CD4-positive, alpha-beta T cell treated with Interleukin-17A for 4 hours (primary cell): Measurements from ENCODE around the gene CAMKV.
"Not testable (repeated sequence)": the region's sequence is repeated elsewhere in the genome, so short reads cannot be mapped to it uniquely, and the experiment has no call there.

Source experiments
- DNase-seq: peaks from one replicate; pipeline ENCODE4 v3.0.0-alpha.2; 2020; ENCODE audit warnings: mixed read lengths

Gene CAMKV, protein sequence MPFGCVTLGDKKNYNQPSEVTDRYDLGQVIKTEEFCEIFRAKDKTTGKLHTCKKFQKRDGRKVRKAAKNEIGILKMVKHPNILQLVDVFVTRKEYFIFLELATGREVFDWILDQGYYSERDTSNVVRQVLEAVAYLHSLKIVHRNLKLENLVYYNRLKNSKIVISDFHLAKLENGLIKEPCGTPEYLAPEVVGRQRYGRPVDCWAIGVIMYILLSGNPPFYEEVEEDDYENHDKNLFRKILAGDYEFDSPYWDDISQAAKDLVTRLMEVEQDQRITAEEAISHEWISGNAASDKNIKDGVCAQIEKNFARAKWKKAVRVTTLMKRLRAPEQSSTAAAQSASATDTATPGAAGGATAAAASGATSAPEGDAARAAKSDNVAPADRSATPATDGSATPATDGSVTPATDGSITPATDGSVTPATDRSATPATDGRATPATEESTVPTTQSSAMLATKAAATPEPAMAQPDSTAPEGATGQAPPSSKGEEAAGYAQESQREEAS

GRCh38 chr3:49869525-49870126 is at the start of gene CAMKV:
TSS of gene CAMKV (minus strand) at chr3:49869906. CDS start at chr3:49862388, 7,518 bp downstream.
- DNase-seq, result peak; percentile 47

- not testable (repeated sequence) for DNase-seq
Measured at GRCh38 chr3:49917806-49918590, 48.3 kb upstream of the CAMKV start.

DNA sequence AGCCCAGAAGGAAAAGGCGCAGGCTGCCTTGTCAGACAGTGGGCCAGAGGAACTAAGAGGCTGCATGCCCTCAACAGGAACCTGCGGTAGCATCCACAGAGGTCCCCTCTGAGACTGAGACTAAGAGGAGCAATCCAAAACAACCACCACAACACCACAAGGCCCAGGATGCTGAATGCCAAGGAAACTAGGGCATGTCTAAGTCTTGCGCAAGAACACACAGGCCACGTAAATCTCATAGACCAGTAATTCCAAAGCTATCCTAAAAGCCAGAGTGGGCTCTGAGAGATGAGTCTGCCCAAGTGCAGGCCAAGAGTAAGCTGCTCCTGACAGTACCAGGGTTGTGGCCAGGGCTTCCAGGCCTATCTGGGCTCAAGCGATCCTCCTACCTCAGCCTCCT is 47.0 kb upstream of the CAMKV start:
- no peak for DNase-seq

- DNase-seq, result no peak
Measured at GRCh38 chr3:49914906-49915305, 45.2 kb upstream of the CAMKV start.

GRCh38 chr3:49912881-49913281 is 43.2 kb upstream of the CAMKV start:
- no peak for DNase-seq

- DNase-seq, result no peak
Measured at GRCh38 chr3:49911611-49912010, 41.9 kb upstream of the CAMKV start.

GRCh38 chr3:49911124-49911420 is 41.4 kb upstream of the CAMKV start:
- no peak for DNase-seq

DNA sequence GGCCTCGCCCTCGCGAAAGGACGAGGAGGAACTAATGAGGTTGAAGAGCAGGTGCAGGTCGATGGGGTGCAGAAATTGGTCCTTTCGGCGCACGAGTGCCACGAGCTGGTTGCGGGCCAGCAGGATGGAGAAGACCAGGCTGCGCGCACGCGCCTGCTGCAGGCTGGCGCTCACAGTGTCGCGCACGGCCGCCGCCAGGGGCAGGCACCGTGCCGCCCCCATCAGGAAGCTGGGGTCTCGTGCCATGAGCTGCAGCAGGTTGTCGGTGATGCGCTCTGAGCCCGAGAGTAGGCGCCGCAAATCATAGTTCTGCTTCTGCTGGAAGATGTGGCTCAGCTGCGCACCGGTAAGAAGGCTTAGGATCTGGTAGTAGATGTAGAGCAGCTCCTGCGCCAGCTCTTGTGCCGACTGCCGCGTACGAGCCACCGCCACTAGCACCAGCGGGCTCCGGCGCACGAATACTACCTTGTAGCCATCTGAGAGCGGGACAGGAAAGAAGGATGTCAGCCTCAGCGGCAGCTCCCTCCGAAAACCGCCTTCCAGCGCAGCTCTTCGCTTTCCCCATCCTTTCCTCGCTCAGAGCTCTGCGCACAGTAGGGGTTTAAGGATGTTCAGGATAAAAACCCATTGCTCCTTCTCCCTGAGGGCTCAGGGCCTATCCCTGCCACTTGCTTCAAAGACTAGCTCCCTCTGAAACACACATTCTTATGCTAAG is 40.9 kb upstream of the CAMKV start:
- no peak for DNase-seq

DNA sequence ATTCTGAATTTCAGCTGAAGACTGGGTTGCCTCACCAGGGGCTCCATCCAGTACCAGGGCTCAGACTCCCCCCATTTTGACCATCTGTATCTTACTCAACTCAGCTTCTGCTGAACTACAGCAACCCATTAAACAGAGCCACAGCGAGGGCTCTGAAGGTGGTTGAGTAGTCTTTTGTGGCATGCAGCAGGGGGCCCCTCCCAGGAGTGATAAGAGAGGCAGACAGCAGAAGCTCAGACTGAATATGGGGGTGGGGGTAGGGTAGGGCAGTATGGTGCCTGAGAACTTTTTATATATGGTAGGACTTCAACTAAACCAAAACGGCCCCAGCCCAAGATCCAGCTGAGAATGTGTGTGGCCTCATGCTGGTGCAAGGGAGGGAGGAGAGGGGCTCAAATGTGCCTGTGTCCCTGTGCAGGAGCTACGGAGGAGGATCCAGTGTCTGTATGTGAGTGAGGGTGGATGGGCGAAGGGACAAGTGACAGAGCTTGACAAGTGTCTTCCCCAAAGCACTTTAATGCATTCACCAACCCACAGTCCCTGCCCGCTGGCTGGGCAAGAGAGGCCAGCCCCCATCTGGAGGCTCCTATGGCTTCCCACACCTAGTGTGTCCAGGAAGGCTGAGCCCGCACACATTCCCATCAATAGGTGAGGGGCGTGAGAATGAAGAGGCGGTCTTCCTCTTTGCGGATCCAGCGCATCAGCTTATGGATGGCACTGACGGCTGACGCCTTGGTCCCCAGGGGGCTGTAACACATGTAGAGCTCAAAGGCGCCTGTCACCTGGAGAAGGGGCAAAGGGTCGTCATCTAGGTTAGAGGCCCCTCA is 38.9 kb upstream of the CAMKV start:
- DNase-seq, result no peak

GRCh38 chr3:49906073-49906743 is 36.5 kb upstream of the CAMKV start:
- peak; percentile 61 for DNase-seq

DNA sequence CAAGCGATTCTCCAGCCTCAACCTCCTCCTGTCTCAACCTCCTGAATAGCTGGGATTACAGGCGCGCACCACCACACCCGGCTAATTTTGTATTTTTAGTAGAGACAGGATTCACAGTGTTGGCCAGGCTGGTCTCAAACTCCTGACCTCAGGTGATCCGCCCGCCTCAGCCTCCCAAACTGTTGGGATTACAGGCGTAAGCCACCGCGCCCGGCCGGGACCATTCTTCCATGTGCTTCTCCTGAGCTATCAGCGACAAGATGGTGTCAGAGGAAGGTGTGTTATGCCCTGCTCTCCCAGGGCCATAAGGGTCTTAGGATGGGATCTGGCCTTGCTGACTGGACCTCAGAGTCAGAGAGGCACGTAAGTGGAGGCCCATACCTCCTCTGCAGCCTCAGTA is 34.7 kb upstream of the CAMKV start:
- not testable (repeated sequence) for DNase-seq

DNA sequence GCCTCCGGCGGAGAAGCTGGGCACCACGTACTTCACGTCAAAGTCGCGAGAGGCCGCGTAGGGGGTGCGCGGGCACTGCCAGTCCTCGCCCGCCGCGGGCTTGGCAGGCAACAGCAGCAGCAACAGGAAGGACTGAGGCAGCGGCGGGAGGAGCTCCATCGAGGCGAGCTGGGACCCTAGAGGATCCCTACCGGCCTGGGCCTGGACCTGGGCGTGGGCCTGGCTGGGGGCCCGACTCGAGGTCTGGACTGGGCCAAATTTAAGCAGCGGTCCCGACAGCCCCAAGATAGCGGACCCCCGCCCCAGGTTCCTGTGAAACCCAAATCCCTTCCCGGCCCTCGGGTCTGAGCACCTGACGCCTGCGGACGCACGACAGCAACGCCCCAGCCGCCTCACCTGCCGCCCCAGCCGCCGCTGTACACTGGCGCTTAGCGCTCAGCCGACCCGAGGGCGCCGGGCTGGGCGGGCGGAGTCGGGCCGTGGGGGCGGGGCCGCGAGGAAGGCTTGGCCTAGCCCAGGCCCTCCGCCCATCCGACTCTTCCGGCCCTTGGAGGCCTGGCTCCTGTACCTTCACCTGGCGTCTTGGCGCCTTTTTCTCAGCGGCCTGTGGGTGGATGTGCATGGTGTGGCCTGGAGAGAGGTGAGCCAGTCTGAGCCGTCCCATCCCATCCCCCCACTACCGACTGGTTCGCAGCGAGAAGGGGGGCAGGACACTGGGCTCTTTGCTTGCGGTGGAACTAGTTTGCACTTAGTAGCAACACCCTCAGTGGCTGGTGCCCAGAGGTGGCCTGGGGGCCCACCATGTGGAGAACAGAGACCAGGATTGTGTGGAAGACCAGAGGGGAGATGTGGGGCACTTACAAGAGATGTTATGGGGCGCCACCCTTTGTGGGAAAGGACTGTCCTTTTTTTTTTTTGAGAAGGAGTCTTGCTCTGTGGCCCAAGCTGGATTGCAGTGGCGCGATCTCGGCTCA is 34.0 kb upstream of the CAMKV start, which contains the start of gene MST1R:
MST1R (minus strand) TSS at position 423 of the 974 bp plus-strand sequence; CDS start at position 159, 264 bp downstream.
- peak; percentile 91 for DNase-seq

DNA sequence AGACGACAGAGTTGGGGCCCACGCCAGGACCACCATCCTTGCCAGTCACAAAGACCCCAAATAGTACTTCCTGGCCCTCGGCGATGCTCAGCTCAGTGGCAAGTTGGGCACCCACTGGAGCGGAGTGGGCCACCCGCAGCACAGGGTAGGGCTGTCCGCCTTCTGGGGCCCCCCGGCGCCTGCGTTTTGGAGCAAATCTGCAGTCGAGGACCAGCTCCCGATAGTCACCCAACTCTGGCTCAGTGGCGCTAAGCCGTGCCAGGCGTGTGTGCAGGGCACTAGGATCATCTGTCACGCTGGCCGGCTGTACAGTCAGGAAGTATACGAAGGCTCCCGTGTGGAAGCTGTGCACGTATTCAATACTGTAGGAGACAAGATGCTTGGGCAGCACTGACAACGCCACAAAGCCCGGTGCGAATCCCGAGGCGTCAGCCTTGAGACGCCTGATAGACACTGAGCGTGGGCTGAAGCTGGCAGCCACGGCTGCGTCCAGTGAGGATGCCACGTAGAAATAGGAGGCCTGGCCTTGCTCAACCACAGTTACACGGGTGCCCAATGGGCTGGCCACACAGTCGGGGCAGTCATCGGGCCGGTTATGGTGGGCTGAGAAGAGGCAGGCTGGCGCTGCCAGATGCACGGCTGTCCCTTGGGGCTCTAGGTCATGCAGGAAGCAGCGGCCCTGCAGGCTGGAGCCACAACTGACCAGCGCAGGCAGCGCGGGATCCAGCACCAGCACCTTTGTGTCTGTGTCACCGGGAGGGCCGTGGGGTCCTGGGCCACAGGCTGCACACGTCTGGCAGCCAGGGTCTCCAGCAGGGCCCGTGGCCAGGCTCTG is 33.0 kb upstream of the CAMKV start:
- DNase-seq, result no peak

DNA sequence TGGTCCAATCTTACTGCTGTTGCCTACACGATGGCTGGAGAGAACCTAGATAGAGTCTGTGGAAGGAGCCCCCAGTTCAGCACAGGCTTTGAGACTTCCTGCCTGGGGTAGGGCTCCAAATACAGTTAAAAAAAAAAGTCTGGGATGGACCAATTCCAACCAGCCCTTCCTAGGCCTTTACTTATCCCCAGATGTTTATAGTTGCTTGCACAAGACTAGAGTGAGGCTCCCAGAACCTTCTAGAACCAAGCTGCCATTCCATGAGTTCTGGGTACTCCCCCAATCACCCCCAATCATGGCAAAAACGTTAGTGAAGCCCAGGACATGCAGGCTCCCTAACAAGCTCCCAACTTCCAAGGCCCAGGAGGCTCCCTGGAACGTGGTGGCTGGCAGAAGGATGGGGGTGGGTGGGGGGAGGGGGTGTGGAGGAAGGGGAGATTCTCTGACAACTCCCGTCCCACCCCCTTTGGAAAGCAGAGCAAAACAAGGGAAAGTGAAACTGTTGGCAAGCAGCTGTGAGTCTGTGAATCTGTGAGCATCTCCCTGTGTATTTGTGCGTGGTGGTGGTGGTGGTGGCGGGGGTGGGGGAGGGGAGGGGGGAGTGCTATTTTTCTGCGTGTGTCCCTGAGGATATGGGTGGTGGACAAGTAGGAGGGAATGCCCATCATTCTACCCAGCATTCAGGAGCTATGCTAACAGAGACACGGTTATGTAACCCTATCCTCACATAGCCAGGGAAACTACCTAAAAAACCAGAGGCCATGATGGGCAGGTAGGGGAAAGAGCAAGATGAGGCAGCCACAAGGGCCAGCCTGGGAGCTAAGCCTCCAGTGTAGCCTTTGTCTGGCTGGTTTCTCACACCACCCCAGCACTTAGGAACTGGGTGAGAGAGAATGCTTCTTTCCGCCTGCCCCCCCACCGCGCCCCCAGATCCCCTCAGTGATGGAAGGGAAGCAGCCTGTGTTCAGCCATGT is 31.9 kb upstream of the CAMKV start:
- DNase-seq, result no peak

- no peak for DNase-seq
Measured at GRCh38 chr3:49900491-49901153, 30.9 kb upstream of the CAMKV start.

- DNase-seq, result no peak
Measured at GRCh38 chr3:49899815-49900214, 30.1 kb upstream of the CAMKV start.

DNA sequence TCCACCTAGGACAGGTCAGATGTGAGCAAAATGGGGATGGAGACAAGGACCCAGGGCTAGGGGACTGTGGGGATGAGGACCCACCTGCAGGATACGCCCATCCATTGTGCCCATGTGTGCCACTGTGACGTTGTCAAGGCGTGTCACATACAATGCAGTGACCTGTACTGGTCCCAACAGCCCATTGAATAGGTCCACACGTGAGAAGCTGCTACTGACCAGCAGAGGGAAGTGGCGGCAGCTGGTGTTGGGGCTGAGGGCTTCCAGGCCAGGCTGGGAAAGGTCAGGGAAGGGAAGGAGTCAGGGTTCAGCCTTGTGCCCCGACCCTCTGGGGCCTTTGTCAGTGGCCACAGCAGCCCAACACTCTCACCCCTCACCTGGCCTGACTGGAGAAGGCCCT is 29.3 kb upstream of the CAMKV start:
- DNase-seq, result no peak
